GM19035 (cell line): ENCODE measurements around the gene PDE6C.

Source experiments
- ATAC-seq: cut with Tn5 transposase; IDR thresholded peaks from one replicate; pipeline ENCODE4 v1.9.1; 2021; ENCODE audit not compliant: unreplicated experiment

The PDE6C gene

GRCh38 chr10:93612311-93612710 is at the start of gene PDE6C:
Gene PDE6C, plus strand, starts transcription at chr10:93612537. Its CDS starts 189 bp downstream, at chr10:93612726.
- ATAC-seq, result no peak

GRCh38 chr10:93565446-93565845 is 46.9 kb upstream of the PDE6C start:
- ATAC-seq, result no peak

GRCh38 chr10:93566435-93567276 is 45.7 kb upstream of the PDE6C start, which contains the start of gene FFAR4:
Gene FFAR4, plus strand, starts transcription at chr10:93566665. Its CDS starts 56 bp downstream, at chr10:93566721.
- ATAC-seq, result no peak

- ATAC-seq, result no peak
Measured at GRCh38 chr10:93567277-93568104, 44.8 kb upstream of the PDE6C start.

- no peak for ATAC-seq
Measured at GRCh38 chr10:93568105-93568390, 44.3 kb upstream of the PDE6C start.

- no peak for ATAC-seq
Measured at GRCh38 chr10:93570383-93570782, 42.0 kb upstream of the PDE6C start.

- ATAC-seq, result no peak
Measured at GRCh38 chr10:93572606-93573005, 39.7 kb upstream of the PDE6C start.

- no peak for ATAC-seq
Measured at GRCh38 chr10:93573051-93573909, 39.1 kb upstream of the PDE6C start.

GRCh38 chr10:93573924-93574323 is 38.4 kb upstream of the PDE6C start:
- ATAC-seq, result no peak

- ATAC-seq, result no peak
Measured at GRCh38 chr10:93576888-93577287, 35.4 kb upstream of the PDE6C start.

- no peak for ATAC-seq
Measured at GRCh38 chr10:93577565-93577964, 34.8 kb upstream of the PDE6C start.

GRCh38 chr10:93579089-93579488 is 33.2 kb upstream of the PDE6C start:
- ATAC-seq, result no peak

GRCh38 chr10:93579985-93580711 is 32.2 kb upstream of the PDE6C start:
- ATAC-seq, result no peak

- no peak for ATAC-seq
Measured at GRCh38 chr10:93580828-93581227, 31.5 kb upstream of the PDE6C start.

- no peak for ATAC-seq
Measured at GRCh38 chr10:93584445-93584844, 27.9 kb upstream of the PDE6C start.

- no peak for ATAC-seq
Measured at GRCh38 chr10:93589648-93590562, 22.4 kb upstream of the PDE6C start.

- ATAC-seq, result no peak
Measured at GRCh38 chr10:93590638-93591037, 21.7 kb upstream of the PDE6C start.

- no peak for ATAC-seq
Measured at GRCh38 chr10:93591065-93591808, 21.1 kb upstream of the PDE6C start.

- no peak for ATAC-seq
Measured at GRCh38 chr10:93593254-93593653, 19.1 kb upstream of the PDE6C start.
